HFFc6 (cell line): ENCODE results near the gene ZNF319. TPM values are rescaled to one million over a fixed set of nuclear protein-coding genes. Genes with fewer than 3 reads are reported as not detected.

Experiments used
- DNase-seq: peaks from one replicate; pipeline ENCODE4 v3.0.0-alpha.2; 2018
- H3K27ac Mint-ChIP-seq: 2 replicates; pipeline ENCODE4 v1.8.0; 2020; ENCODE audit warnings: mild to moderate bottlenecking, mixed read lengths
- H3K27me3 Mint-ChIP-seq: 2 replicates; pipeline ENCODE4 v1.8.0; 2021; ENCODE audit warnings: mild to moderate bottlenecking, moderate library complexity, mixed read lengths; ENCODE audit not compliant: insufficient read depth
- H3K36me3 Mint-ChIP-seq: 2 replicates; pipeline ENCODE4 v1.8.0; 2021; ENCODE audit warnings: low read depth, mixed read lengths
- H3K4me1 Mint-ChIP-seq: 2 replicates; pipeline ENCODE4 v1.8.0; 2020; ENCODE audit warnings: low read depth, mixed read lengths
- H3K4me3 Mint-ChIP-seq: 2 replicates; pipeline ENCODE4 v1.8.0; 2020; ENCODE audit warnings: mild to moderate bottlenecking, moderate library complexity, mixed read lengths
- H3K9me3 Mint-ChIP-seq: 2 replicates; pipeline ENCODE4 v1.8.0; 2020; ENCODE audit warnings: mild to moderate bottlenecking, mixed read lengths
- CTCF ChIP-seq: fragments of 200-600 bp; sonication (generic); IDR thresholded peaks from 2 replicates; pipeline ENCODE4 v1.5.0; 2021; ENCODE audit warnings: antibody characterized with exemption, mild to moderate bottlenecking
- total RNA-seq, 6 experiments: library from RNA; stranded (reverse); fragmentation: NEBNext Ultra II Directional; extraction: Animal tissue kit (Norgen Biotek cat#: 25700); gene quantifications; 2 replicates in 1 of 6; 3 replicates in 5 of 6; pipeline ENCODE4 v1.2.3, GENCODE V29; 2021

Gene ZNF319
- total RNA-seq, 6 experiments from 2014 or later: 8.3 to 12.0 (median 9.4) TPM

GRCh38 chr16:57956924-57957672, 43.4 kb downstream of the ZNF319 start:
- no peak for DNase-seq
- Mint-ChIP-seq H3K4me3 (no peak overlapping the region), H3K4me1 (no peaks in the 10 kb centered on the region), H3K27me3 (peaks cover 30% of the 10 kb centered on the region), H3K9me3 (no peaks in the 10 kb centered on the region), H3K36me3 (no peaks in the 10 kb centered on the region), H3K27ac (no peak overlapping the region)
- TF ChIP-seq CTCF: no peak

GRCh38 chr16:57956270-57956808, 44.1 kb downstream of the ZNF319 start:
- no peak for DNase-seq
- no peak overlapping the region for H3K27ac Mint-ChIP-seq
- no peaks in the 10 kb centered on the region for H3K4me1 Mint-ChIP-seq
- peaks cover 26% of the 10 kb centered on the region for H3K27me3 Mint-ChIP-seq
- H3K9me3 Mint-ChIP-seq: no peaks in the 10 kb centered on the region
- H3K4me3 Mint-ChIP-seq: no peak overlapping the region
- no peaks in the 10 kb centered on the region for H3K36me3 Mint-ChIP-seq
- no peak for TF ChIP-seq CTCF

- Mint-ChIP-seq H3K27ac (no peak overlapping the region), H3K9me3 (no peaks in the 10 kb centered on the region), H3K36me3 (no peaks in the 10 kb centered on the region), H3K27me3 (peaks cover 22% of the 10 kb centered on the region), H3K4me3 (peak overlapping the region; percentile 50; the same call in 1 of the 2 replicates), H3K4me1 (no peaks in the 10 kb centered on the region)
- DNase-seq: no peak
- peak; percentile 18; the same call in 1 of the 2 replicates for TF ChIP-seq CTCF
Observed at GRCh38 chr16:57955572-57956188, 44.8 kb downstream of the ZNF319 start.

GRCh38 chr16:57953857-57954256, 46.6 kb downstream of the ZNF319 start:
- Mint-ChIP-seq H3K36me3 (no peaks in the 10 kb centered on the region), H3K9me3 (no peaks in the 10 kb centered on the region), H3K27ac (no peak overlapping the region), H3K27me3 (peaks cover 17% of the 10 kb centered on the region), H3K4me3 (no peak overlapping the region), H3K4me1 (no peaks in the 10 kb centered on the region)
- no peak for DNase-seq
- TF ChIP-seq CTCF: no peak

- H3K27ac Mint-ChIP-seq: no peak overlapping the region
- H3K9me3 Mint-ChIP-seq: no peaks in the 10 kb centered on the region
- no peak overlapping the region for H3K4me3 Mint-ChIP-seq
- peaks cover 15% of the 10 kb centered on the region for H3K27me3 Mint-ChIP-seq
- no peaks in the 10 kb centered on the region for H3K36me3 Mint-ChIP-seq
- DNase-seq: no peak
- no peaks in the 10 kb centered on the region for H3K4me1 Mint-ChIP-seq
- no peak for TF ChIP-seq CTCF
Observed at GRCh38 chr16:57952909-57953308, 47.6 kb downstream of the ZNF319 start.
